Esophagus muscularis mucosa (tissue), 3 donors: ENCODE data around the gene CELF2.

Source experiments
- POLR2A ChIP-seq: fragments of 450-650 bp; IDR thresholded peaks from one replicate; pipeline ENCODE4 v1.6.1; 2017; ENCODE audit warnings: antibody characterized with exemption, moderate library complexity, mild to moderate bottlenecking, low read depth
- POLR2AphosphoS5 ChIP-seq, 2 donors: sonication (generic); formaldehyde crosslinking; IDR thresholded peaks; one replicate each; pipeline ENCODE4 v1.6.1; 2017; ENCODE audit warnings: antibody characterized with exemption in 2 of 2
- TF ChIP-seq, protein P1 (sequence below), 3 experiments: fragments of 200-600 bp in 2 of 3; fragments of 450-650 bp in 1 of 3; sonication (generic) in 2 of 3; IDR thresholded peaks; one replicate each; pipeline ENCODE4 v1.5.1; 2017 to 2019; ENCODE audit warnings: antibody characterized with exemption in 3 of 3, mild to moderate bottlenecking in 2 of 3, moderate library complexity in 1 of 3

DNA sequence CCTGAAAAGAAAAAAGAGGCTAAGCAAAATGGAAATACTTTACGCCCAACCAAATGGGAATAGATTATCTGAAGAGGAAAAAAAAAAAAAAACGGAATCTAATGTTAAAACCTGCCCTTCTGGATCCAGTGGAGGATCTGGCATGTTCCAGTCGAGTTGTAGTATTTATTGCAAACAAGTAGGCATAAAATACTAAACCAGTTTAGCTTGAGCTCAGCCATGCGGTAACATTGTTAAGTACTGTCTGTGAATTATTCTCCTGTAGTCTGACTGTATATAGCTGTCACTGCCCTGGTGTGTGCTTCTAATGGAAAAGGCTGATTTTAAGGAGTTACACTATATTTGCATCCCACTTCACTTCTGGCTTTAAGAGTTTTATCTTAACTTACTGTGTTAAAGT is 40.3 kb downstream of the CELF2 start:
- TF ChIP-seq, protein P1, sequence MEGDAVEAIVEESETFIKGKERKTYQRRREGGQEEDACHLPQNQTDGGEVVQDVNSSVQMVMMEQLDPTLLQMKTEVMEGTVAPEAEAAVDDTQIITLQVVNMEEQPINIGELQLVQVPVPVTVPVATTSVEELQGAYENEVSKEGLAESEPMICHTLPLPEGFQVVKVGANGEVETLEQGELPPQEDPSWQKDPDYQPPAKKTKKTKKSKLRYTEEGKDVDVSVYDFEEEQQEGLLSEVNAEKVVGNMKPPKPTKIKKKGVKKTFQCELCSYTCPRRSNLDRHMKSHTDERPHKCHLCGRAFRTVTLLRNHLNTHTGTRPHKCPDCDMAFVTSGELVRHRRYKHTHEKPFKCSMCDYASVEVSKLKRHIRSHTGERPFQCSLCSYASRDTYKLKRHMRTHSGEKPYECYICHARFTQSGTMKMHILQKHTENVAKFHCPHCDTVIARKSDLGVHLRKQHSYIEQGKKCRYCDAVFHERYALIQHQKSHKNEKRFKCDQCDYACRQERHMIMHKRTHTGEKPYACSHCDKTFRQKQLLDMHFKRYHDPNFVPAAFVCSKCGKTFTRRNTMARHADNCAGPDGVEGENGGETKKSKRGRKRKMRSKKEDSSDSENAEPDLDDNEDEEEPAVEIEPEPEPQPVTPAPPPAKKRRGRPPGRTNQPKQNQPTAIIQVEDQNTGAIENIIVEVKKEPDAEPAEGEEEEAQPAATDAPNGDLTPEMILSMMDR (IDR thresholded peaks at IDR 0.05) = no peak
- TF ChIP-seq POLR2A (no peak), POLR2AphosphoS5 (IDR thresholded peaks at IDR 0.05) (no peak)
